ENCODE results near the gene DBT.
"Not testable (repeated sequence)": the region's sequence is repeated elsewhere in the genome, so short reads cannot be mapped to it uniquely, and the experiment has no call there.

The DBT gene

GRCh38 chr1:100250807-100251206 is 1.2 kb upstream of the DBT start:
- no peak for DNase-seq (ENCODE audit: low read depth)

DNA sequence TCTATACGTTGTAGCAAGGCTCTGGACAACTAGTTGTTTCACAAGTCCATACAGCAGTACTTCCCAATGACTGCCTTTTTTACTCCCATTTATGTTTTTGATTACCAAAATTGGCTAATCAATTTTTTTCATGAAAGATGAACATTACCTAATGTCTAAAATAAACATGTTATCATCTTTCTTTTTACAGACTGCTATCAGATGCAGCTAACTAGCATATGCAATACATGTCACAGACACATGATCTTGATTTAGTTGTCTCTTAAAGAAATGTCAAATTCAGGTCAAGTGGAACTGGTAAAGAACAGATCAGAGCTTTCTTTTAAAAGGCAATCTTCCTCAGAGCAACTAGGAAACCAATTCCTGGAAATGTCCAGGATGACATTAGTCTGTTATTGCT is 630 bp upstream of the DBT start:
- no peak for DNase-seq (ENCODE audit: low read depth)

- DNase-seq (ENCODE audit: low read depth): no peak
These were observed 488 bp downstream of the DBT start for GRCh38 chr1:100249155-100249536.

DNA sequence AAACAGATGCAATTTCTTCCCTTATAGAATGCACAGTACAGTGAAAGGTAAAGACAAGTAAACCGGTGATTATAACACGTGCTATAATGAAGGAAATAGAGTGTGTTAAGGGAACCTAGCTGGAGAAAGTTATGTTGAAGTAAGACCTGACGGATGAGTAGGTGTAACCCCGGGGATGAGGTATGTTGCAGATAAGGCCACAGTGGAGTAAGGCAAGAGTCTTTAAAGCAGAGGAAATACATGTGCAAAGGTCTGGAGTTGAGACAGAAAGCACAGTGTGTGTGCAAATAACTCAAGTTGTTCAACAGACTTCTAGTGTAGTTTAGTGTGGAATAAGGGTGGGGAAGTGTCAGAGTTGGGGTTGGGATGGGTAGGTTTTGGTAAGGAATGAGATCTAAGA is 2.9 kb downstream of the DBT start:
- DNase-seq (ENCODE audit: low read depth): no peak

DNA sequence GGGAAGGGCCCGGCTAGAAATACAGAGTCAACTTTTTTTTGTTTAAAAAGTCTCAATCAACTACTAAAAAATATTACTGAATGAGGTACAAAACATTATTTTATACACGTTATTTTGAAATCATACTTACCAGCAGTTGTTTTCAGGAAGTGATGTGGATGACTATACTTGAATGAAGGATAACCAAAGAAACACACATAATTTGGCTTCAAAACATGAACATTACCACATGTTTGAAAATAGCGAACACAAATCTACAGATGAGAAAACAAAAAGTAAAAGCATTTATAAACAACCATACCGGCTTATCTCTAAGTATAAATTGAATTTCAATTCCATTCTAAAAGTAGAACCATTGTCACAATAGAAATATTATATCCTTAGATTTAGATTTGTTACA is 9.0 kb downstream of the DBT start:
- DNase-seq (ENCODE audit: low read depth): no peak

DNA sequence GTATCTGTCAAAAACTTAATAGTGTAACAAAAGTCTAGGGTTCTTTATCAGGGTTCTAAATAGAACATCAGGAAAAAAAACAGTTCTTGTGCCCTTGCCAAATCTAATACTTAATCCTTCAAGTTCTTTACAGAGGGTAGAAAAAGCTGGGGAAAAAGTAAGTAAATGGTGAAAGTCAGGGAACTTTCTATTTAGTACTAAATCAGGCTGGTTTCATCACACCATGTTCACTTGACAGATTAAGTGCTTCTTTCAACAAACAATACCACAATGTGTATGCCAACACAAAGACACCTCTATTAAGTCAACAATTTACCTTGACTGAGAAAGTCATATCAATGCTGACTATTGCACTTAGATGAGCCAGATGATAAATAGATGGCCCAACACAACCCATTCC is 9.7 kb downstream of the DBT start:
- no peak for DNase-seq (ENCODE audit: low read depth)

DNA sequence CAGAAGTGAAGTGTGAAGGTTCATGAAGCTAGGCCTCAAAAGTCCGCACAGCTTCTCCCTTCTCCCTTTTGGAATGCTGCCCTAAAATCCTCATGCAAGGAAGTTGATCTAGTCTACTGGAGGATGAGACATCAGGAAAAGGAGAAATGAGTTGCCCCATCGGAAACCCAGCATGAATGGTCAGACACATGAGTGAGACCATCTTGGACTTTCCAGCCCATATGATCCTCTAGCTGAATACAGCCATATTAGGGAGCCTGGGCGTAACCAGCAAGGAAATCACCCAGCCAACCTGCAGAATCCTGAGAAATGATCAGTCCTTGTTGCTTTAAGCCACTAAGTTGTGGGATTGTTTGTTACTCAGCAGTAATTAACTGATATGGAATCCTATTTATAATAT is 12.5 kb downstream of the DBT start:
- no peak for DNase-seq (ENCODE audit: low read depth)

- no peak for DNase-seq (ENCODE audit: low read depth)
These were observed 15.2 kb downstream of the DBT start for GRCh38 chr1:100234432-100234831.

DNA sequence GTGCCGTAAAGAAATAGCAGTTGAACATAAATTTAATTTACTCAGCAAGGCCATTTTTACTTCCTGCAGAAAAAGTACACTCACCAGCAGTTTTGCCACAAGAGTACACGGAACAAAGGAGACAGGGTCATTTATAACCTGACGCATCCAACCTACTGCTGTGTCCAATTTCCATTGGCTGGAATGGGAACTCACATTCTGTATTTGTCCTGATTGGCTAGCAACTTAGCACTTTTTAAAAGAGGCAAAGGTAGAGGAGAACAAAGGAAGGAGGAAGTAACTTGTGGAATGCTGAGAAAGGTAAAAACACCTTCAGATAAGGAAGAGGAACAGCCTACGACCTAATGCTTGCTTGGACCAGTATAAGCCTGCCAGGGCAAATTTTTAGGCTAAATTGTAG is 16.1 kb downstream of the DBT start:
- not testable (repeated sequence) for DNase-seq (ENCODE audit: low read depth)

- DNase-seq (ENCODE audit: low read depth): no peak
These were observed 17.5 kb downstream of the DBT start for GRCh38 chr1:100232156-100232555.

DNA sequence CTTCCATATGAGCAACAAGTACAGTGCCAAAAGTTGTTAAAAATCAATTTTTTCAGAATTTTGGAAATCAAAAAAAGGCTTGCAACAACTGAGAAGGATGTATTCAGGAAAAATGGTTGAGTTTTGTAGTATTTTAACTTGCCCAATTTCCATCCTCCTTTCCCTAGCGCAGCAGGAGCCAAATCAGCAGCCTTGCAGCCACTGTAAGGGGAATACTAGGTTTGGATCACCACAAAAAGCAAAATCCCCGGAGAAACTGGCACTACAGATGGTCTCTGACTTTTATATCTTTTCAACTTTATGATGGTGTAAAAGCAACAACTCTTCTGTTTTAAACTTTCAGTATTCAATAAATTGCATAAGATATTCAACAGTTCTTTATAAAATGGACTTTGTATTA is 17.9 kb downstream of the DBT start:
- DNase-seq (ENCODE audit: low read depth): no peak

GRCh38 chr1:100230765-100231164 is 18.9 kb downstream of the DBT start:
- no peak for DNase-seq (ENCODE audit: low read depth)

DNA sequence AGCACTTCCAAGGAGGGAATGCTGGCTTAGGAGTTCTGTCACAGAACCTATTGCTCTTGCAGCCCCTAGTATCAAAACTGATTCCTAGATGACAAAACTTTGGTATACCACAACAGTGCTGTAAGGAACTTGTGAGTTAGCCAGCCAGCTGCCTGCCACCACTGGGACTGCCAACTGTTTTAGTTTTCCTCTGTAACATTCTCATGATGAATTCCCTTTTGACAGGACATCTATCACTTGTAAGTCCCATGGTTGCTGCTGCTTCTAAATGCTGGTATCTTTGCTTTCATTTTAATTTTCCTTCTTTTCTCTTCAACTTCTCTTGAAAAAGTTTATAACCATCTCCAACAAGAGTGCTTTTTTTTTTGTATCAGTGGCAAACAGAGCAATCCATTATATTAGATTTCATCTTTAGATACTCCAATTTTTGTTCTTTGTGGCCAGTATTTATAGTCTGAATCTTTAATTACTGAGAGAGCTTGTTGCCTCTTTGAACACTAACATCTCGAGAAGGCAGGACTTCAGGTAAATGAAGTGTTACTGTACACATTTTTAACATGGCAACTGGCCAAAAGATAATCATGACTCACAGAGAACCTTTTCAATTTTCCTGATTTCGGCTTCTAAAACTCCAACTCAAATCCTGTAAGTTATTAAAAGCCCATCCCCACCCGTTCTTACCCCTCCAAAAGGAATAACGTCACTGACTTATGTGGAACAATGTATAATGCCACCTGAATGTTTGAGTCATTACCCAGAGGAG is 19.8 kb downstream of the DBT start:
- DNase-seq (ENCODE audit: low read depth): no peak

- DNase-seq (ENCODE audit: low read depth): no peak
These were observed 27.2 kb downstream of the DBT start for GRCh38 chr1:100222428-100222827.

GRCh38 chr1:100219883-100220282 is 29.8 kb downstream of the DBT start:
- DNase-seq (ENCODE audit: low read depth): no peak

DNA sequence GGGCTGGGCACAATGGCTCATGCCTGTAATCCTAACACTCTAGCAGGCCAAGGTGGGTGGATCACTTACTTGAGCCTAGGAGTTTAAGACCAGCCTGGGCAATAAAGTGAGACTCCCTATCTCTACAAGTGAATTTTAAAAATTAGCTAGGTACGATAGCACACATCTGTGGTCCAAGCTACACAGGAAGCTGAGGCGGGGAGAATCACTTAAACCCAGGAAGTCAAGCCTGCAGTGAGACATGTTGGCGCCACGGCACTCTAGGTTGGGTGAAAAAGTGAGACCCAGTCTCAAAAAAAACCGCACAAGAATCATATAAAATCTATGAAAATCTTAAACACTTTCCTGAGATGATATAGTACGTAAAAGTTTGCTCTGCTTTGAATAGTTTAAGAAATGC is 30.2 kb downstream of the DBT start:
- DNase-seq (ENCODE audit: low read depth): no peak

- no peak for DNase-seq (ENCODE audit: low read depth)
These were observed 31.8 kb downstream of the DBT start for GRCh38 chr1:100217834-100218233.

GRCh38 chr1:100215101-100215500 is 34.5 kb downstream of the DBT start:
- DNase-seq (ENCODE audit: low read depth): no peak

GRCh38 chr1:100213141-100213540 is 36.5 kb downstream of the DBT start:
- no peak for DNase-seq (ENCODE audit: low read depth)

DNA sequence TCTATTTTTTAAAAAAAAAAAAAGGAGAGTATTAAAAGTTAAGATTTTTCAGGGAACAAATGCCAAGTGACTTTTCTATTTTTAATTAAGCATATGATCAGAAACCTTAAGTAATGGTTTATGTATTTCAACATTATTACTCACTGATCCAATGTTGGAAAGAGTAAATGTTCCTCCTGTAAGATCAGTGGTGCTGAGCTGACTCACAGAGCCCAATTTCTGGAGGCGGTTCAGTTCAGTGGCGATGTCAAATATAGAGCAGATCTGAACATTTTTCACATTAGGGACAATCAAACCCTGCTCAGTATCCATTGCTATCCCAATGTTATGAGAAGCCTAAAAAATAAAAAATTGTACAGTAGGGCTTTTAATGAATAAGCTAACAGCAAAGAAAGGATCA is 43.3 kb downstream of the DBT start:
- DNase-seq (ENCODE audit: low read depth): no peak

DNA sequence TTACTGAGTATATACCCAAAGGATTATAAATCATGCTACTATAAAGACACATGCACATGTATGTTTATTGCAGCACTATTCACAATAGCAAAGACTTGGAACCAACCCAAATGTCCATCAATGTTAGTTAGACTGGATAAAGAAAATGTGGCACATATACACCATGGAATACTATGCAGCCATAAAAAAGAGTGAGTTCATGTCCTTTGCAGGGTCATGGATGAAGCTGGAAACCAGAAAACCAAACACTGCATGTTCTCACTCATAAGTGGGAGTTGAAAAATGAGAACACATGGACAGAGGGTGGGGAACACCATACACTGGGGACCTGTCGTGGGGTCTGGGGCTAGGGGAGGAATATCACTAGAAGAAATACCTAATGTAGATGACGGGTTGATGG is 44.0 kb downstream of the DBT start:
- DNase-seq (ENCODE audit: low read depth): not testable (repeated sequence)

- not testable (repeated sequence) for DNase-seq (ENCODE audit: low read depth)
These were observed 44.5 kb downstream of the DBT start for GRCh38 chr1:100205103-100205502.

DNA sequence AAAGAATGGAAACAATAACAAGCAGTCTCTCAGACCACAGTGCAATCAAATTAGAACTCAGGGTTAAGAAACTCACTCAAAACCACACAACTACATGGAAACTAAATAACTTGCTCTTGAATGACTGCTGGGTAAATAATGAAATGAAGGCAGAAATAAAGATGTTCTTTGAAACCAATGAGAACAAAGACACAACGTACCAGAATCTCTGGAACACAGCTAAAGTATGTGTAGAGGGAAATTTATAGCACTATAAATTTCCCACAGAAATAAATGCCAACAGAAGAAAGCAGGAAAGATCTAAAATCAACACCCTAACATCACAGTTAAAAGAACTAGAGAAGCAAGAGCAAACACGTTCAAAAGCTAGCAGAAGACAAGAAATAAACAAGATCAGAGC is 46.9 kb downstream of the DBT start:
- DNase-seq (ENCODE audit: low read depth): not testable (repeated sequence)

- not testable (repeated sequence) for DNase-seq (ENCODE audit: low read depth)
These were observed 49.6 kb downstream of the DBT start for GRCh38 chr1:100200060-100200459.

- DNase-seq (ENCODE audit: low read depth): no peak
These were observed 51.0 kb downstream of the DBT start for GRCh38 chr1:100198596-100198995.

Measured in CMK (cell line).